Activated CD8-positive, alpha-beta T cell treated with anti-CD3 and anti-CD28 coated beads for 36 hours (primary cell): ENCODE results near the gene DCAF11. TPM values are rescaled to one million over a fixed set of nuclear protein-coding genes. Genes with fewer than 3 reads are reported as not detected.

Experiments
- ATAC-seq: fragments of 200-7000 bp; cut with Tn5 transposase; one replicate; pipeline ENCODE4 v1.10.0; 2021; ENCODE audit warnings: mild to moderate bottlenecking, moderate library complexity
- CTCF ChIA-PET: fragments of 350-600 bp; sonication (Branson Sonifier 250); formaldehyde crosslinking; loops from one replicate; lab custom pipeline; 2021; ENCODE audit warnings: antibody characterized with exemption; lab: Charles Lee
- POLR2A ChIA-PET: fragments of 350-600 bp; sonication (Branson Sonifier 250); formaldehyde crosslinking; loops from one replicate; lab custom pipeline; 2021; ENCODE audit warnings: antibody characterized with exemption; lab: Charles Lee
- DNase-seq: peaks from one replicate; pipeline ENCODE4 v3.0.0-alpha.2; 2020
- H3K27ac Mint-ChIP-seq: one replicate; pipeline ENCODE4 v1.8.0; 2021; ENCODE audit warnings: mild to moderate bottlenecking, mixed read lengths
- H3K27me3 Mint-ChIP-seq: one replicate; pipeline ENCODE4 v1.8.0; 2021; ENCODE audit warnings: mixed read lengths
- H3K36me3 Mint-ChIP-seq: one replicate; pipeline ENCODE4 v1.8.0; 2021; ENCODE audit warnings: low read depth, mixed read lengths
- H3K4me1 Mint-ChIP-seq: one replicate; pipeline ENCODE4 v1.8.0; 2021; ENCODE audit warnings: low read depth, mixed read lengths
- H3K4me3 Mint-ChIP-seq: one replicate; pipeline ENCODE4 v1.8.0; 2021; ENCODE audit warnings: mild to moderate bottlenecking, moderate library complexity, mixed read lengths
- H3K9me3 Mint-ChIP-seq: one replicate; pipeline ENCODE4 v1.8.0; 2021; ENCODE audit warnings: mixed read lengths
- CTCF ChIP-seq: fragments of 200-600 bp; IDR thresholded peaks from one replicate; pipeline ENCODE4 v1.8.0; 2022; ENCODE audit warnings: antibody characterized with exemption, mild to moderate bottlenecking
- intact Hi-C: fragments of 100-400 bp; cut with micrococcal nuclease; formaldehyde crosslinking; loops from one replicate; pipeline ENCODE4 v1.10.0; 2022
- total RNA-seq, 2 experiments: library from RNA; stranded (reverse); gene quantifications; one replicate each; pipeline ENCODE4 v1.2.3, GENCODE V29; 2021

Gene DCAF11
- total RNA-seq, 2 experiments from 2014 or later, result 59.9 to 63.9 TPM

DNA sequence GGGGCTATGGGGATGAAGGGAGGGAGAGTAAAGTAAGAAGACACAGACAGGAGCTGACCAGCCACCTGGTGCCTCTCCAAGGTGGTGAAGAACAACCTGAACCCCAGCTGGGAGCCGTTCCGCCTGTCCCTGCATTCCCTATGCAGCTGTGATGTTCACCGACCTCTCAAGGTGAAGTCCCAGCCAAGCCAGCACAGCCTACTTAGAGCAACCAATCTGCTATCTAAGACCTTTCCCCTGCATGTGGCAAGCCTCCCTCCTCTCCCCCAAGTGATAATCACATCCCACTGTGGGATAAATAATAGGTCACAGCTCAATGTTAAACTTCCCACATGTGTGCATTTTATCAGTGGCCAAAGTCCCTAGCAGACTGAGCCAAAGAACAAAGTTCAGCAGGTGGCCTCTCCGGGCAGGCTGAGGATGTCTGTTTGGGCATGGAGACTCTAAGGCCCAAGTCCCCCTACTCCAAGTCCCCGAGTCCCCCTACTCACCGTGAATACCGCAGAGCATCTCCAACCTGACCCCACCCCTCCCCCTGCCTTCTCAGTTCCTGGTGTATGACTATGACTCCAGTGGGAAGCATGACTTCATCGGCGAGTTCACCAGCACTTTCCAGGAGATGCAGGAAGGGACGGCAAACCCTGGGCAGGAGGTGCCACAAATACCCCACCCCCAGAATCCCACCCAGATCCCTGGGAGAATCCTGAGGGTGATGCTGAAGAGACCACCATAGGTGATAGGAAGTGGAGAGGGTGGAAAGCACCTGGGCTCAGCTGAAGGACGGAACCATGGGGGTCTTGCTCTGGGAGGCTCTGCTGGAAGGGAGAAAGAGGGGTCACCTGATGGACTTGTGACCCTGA is 39.7 kb upstream of the DCAF11 start:
- ATAC-seq, result no peak
- H3K4me3 Mint-ChIP-seq, result no peak overlapping the region
- intact Hi-C loops, result no loop called here
- no peaks in the 10 kb centered on the region for H3K27me3 Mint-ChIP-seq
- ChIA-PET POLR2A (interaction anchor here (0.9 to 2.0 kb wide), 3 partner anchors 9 to 20 kb away, joined by 3 to 5 read pairs (median 3); no protein-coding TSS in a partner anchor), CTCF (interaction anchor here (0.9 to 3.0 kb wide), 6 partner anchors 15 to 36 kb away, joined by 3 to 12 read pairs (median 6); no protein-coding TSS in a partner anchor)
- H3K36me3 Mint-ChIP-seq, result no peaks in the 10 kb centered on the region
- TF ChIP-seq CTCF, result no peak
- H3K27ac Mint-ChIP-seq, result peak overlapping the region; percentile 55
- DNase-seq, result no peak
- peaks cover 12% of the 10 kb centered on the region for H3K4me1 Mint-ChIP-seq
- no peaks in the 10 kb centered on the region for H3K9me3 Mint-ChIP-seq

DNA sequence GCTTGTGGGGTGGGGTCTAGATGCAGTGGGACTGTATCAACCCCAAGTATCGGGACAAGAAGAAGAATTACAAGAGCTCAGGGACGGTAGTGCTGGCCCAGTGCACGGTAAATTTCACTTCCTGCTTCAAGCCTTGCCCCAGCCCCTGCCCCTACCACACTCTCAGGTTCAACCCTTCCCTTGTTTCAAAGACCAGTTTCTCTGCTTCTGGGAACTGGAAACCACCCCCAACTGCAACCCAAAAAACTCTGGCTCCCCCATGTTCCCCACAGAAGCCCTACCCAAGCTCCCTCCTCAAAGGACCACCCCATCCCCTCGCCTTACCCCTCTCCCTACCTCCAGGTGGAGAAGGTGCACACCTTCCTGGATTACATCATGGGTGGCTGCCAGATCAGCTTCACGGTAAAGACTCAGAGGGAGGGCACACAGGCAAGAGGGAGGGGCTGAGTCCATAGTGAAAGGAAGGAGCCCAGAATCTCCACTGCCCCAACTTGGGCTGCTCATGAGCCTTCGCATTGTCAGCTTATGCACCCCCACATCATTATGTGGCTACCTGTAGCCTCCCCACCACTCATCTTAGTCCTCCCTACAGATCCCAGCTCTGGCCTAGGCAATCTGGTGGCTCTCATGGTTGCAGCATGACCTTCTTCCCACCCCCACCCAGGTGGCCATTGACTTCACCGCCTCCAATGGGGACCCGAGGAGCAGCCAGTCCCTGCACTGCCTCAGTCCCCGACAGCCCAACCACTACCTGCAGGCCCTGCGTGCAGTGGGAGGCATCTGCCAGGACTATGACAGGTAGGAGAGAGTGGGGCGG is 38.9 kb upstream of the DCAF11 start:
- ATAC-seq (no peak), DNase-seq (no peak)
- Mint-ChIP-seq H3K27ac (peak overlapping the region; percentile 55), H3K9me3 (no peaks in the 10 kb centered on the region), H3K4me1 (peaks cover 18% of the 10 kb centered on the region), H3K27me3 (no peaks in the 10 kb centered on the region), H3K4me3 (no peak overlapping the region), H3K36me3 (no peaks in the 10 kb centered on the region)
- no peak for TF ChIP-seq CTCF
- intact Hi-C loops, result no loop called here
- ChIA-PET CTCF (interaction anchor here (1.1 to 3.0 kb wide), 5 partner anchors 9 to 35 kb away, joined by 4 to 12 read pairs (median 5); no protein-coding TSS in a partner anchor), POLR2A (interaction anchor here (0.6 to 2.0 kb wide), 4 partner anchors 10 to 19 kb away, joined by 3 to 5 read pairs (median 3); no protein-coding TSS in a partner anchor)

GRCh38 chr14:24076302-24076601 is 38.3 kb upstream of the DCAF11 start:
- Mint-ChIP-seq H3K27ac (no peak overlapping the region), H3K36me3 (no peaks in the 10 kb centered on the region), H3K4me3 (no peak overlapping the region), H3K9me3 (no peaks in the 10 kb centered on the region), H3K27me3 (no peaks in the 10 kb centered on the region), H3K4me1 (peaks cover 16% of the 10 kb centered on the region)
- no peak for TF ChIP-seq CTCF
- DNase-seq (no peak), ATAC-seq (no peak)
- ChIA-PET CTCF (interaction anchor here (1.0 to 2.0 kb wide), 4 partner anchors 10 to 32 kb away, joined by 3 to 6 read pairs (median 5); no protein-coding TSS in a partner anchor), POLR2A (interaction anchor here (0.6 to 2.0 kb wide), 2 partner anchors 10 to 17 kb away, joined by 3 to 5 read pairs; no protein-coding TSS in a partner anchor)
- intact Hi-C loops, result no loop called here

- no peak for TF ChIP-seq CTCF
- no peaks in the 10 kb centered on the region for H3K27me3 Mint-ChIP-seq
- peaks cover 20% of the 10 kb centered on the region for H3K4me1 Mint-ChIP-seq
- DNase-seq (no peak), ATAC-seq (no peak)
- H3K4me3 Mint-ChIP-seq, result no peak overlapping the region
- no peak overlapping the region for H3K27ac Mint-ChIP-seq
- H3K36me3 Mint-ChIP-seq, result no peaks in the 10 kb centered on the region
- POLR2A ChIA-PET, result no interaction called here
- no peaks in the 10 kb centered on the region for H3K9me3 Mint-ChIP-seq
- CTCF ChIA-PET, result interaction anchor here (1.0 to 6.5 kb wide), 4 partner anchors 11 to 31 kb away, joined by 3 to 99 read pairs (median 6); partner anchors contain the start of gene PCK2
- intact Hi-C loops, result no loop called here
These were observed 37.5 kb upstream of the DCAF11 start for GRCh38 chr14:24077086-24077485.
